Measurements from ENCODE around the gene C11orf68. TPM values are rescaled to one million over a fixed set of nuclear protein-coding genes. Genes with fewer than 3 reads are reported as not detected.

The C11orf68 gene
- total RNA-seq, 6 donors from 2014 or later: 11.5 to 42.4 (median 24.3) TPM

DNA sequence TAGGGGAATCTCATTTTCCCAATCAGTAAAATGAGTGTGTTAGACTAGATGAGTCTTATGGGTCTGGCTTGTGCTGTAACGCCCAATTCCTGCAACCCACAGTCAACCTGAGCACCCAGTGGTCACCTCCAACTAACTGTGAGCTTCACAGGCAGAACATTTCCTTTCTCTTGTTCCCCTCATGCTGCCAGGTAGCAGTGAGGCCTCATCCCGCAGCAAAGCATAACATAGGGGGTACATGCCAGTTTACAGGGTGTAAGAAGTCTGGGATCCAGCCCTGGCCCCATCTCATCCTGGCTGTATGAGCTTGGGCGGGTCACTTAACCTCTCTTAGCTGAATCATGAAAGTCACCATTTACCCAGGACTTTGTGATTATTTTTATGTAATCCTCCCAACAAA is 50.0 kb downstream of the C11orf68 start:
- no peak overlapping the region for H3K27ac ChIP-seq
- H3K9me3 ChIP-seq: no peaks in the 10 kb centered on the region
- no peaks in the 10 kb centered on the region for H3K27me3 ChIP-seq
- peaks cover 16 to 68% (median 36%) of the 10 kb centered on the region in 4 donors for H3K36me3 ChIP-seq
- WGBS, 2 donors: 91 to 93% methylated on average over 3 of the region's 3 CpGs
- H3K4me3 ChIP-seq: no peak overlapping the region
- TF ChIP-seq POLR2AphosphoS5 (IDR thresholded peaks at IDR 0.05): no peak
- no peak for TF ChIP-seq POLR2A (IDR thresholded peaks at IDR 0.05)
- TF ChIP-seq EP300 (IDR thresholded peaks at IDR 0.05): no peak
- TF ChIP-seq, protein P1, sequence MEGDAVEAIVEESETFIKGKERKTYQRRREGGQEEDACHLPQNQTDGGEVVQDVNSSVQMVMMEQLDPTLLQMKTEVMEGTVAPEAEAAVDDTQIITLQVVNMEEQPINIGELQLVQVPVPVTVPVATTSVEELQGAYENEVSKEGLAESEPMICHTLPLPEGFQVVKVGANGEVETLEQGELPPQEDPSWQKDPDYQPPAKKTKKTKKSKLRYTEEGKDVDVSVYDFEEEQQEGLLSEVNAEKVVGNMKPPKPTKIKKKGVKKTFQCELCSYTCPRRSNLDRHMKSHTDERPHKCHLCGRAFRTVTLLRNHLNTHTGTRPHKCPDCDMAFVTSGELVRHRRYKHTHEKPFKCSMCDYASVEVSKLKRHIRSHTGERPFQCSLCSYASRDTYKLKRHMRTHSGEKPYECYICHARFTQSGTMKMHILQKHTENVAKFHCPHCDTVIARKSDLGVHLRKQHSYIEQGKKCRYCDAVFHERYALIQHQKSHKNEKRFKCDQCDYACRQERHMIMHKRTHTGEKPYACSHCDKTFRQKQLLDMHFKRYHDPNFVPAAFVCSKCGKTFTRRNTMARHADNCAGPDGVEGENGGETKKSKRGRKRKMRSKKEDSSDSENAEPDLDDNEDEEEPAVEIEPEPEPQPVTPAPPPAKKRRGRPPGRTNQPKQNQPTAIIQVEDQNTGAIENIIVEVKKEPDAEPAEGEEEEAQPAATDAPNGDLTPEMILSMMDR (IDR thresholded peaks at IDR 0.05): no peak
- DNase-seq (no peak), ATAC-seq (ENCODE audit: low FRiP score in 2 of 2) (no peak)
- H3K4me1 ChIP-seq: peaks cover 15 to 33% (median 26%) of the 10 kb centered on the region in 4 donors

- Histone ChIP-seq H3K36me3 (peaks cover 16 to 76% (median 43%) of the 10 kb centered on the region in 4 donors), H3K4me1 (peaks cover 12 to 35% (median 22%) of the 10 kb centered on the region in 4 donors), H3K9me3 (no peaks in the 10 kb centered on the region), H3K4me3 (no peak overlapping the region), H3K27ac (no peak overlapping the region), H3K27me3 (no peaks in the 10 kb centered on the region)
- no peak for TF ChIP-seq EP300 (IDR thresholded peaks at IDR 0.05)
- TF ChIP-seq POLR2A (IDR thresholded peaks at IDR 0.05): no peak
- TF ChIP-seq, protein P1 (IDR thresholded peaks at IDR 0.05): no peak
- TF ChIP-seq POLR2AphosphoS5 (IDR thresholded peaks at IDR 0.05): no peak
- WGBS, 2 donors: 95 to 96% methylated on average over 16 to 19 of the region's 19 CpGs
- ATAC-seq (ENCODE audit: low FRiP score in 2 of 2) (no peak), DNase-seq (peak in 1 of 2 donors; percentile 52)
Observed at GRCh38 chr11:65868076-65868667, 50.7 kb downstream of the C11orf68 start.

GRCh38 chr11:65867284-65868071 is 51.4 kb downstream of the C11orf68 start:
- peaks cover 12 to 32% (median 19%) of the 10 kb centered on the region in 4 donors for H3K4me1 ChIP-seq

More at GRCh38 chr11:65867284-65868071, 51.4 kb downstream of the C11orf68 start:
- ATAC-seq (ENCODE audit: low FRiP score in 2 of 2) (no peak), DNase-seq (peak in 1 of 2 donors; percentile 86)
- Histone ChIP-seq H3K27me3 (no peaks in the 10 kb centered on the region), H3K27ac (no peak overlapping the region), H3K36me3 (peaks cover 16 to 83% (median 49%) of the 10 kb centered on the region in 4 donors), H3K4me3 (no peak overlapping the region), H3K9me3 (no peaks in the 10 kb centered on the region)
- TF ChIP-seq POLR2AphosphoS5 (IDR thresholded peaks at IDR 0.05): no peak
- TF ChIP-seq EP300 (IDR thresholded peaks at IDR 0.05): no peak
- TF ChIP-seq, protein P1 (IDR thresholded peaks at IDR 0.05): no peak
- TF ChIP-seq POLR2A (IDR thresholded peaks at IDR 0.05): no peak
- WGBS, 2 donors: 67 to 70% methylated on average over 29 of the region's 29 CpGs

Other genes with a start within 250 kb of the C11orf68 start
- 100 to 1,000 TPM in 1 of 6 donors, 10 to 100 TPM in 5; 44.0 to 102 (median 88.4) TPM for gene KAT5, start 206.8 kb downstream of the C11orf68 start, total RNA-seq
- gene RNASEH2C, start 198.3 kb downstream of the C11orf68 start, total RNA-seq: 10 to 100 TPM; 35.0 to 81.7 (median 49.1) TPM
- 10 to 100 TPM; 24.8 to 66.0 (median 46.8) TPM for gene AP5B1, start 138.1 kb downstream of the C11orf68 start, total RNA-seq
- gene OVOL1, start 132.0 kb downstream of the C11orf68 start, total RNA-seq: 1 to 10 TPM in 2 of 6 donors, under 1 TPM in 4; under 0.01 to 2.2 (median 0.77) TPM
- under 1 TPM in 2 of 6 donors, not detected in 4; 0.37 to 0.69 TPM for gene SNX32, start 85.1 kb downstream of the C11orf68 start, total RNA-seq
- gene CFL1, start 60.9 kb downstream of the C11orf68 start, total RNA-seq: 100 to 1,000 TPM; 358 to 813 (median 768) TPM
- gene MUS81, start 58.6 kb downstream of the C11orf68 start, total RNA-seq: 100 to 1,000 TPM in 1 of 6 donors, 10 to 100 TPM in 5; 41.5 to 182 (median 53.3) TPM
- gene EFEMP2, start 46.3 kb downstream of the C11orf68 start, total RNA-seq: 10 to 100 TPM; 28.8 to 79.6 (median 65.3) TPM
- 10 to 100 TPM in 3 of 6 donors, 1 to 10 TPM in 3; 2.1 to 20.7 (median 11.4) TPM for gene CTSW, start 39.2 kb downstream of the C11orf68 start, total RNA-seq
- gene FIBP, start 30.6 kb downstream of the C11orf68 start, total RNA-seq: 10 to 100 TPM; 46.8 to 77.7 (median 57.0) TPM
- 10 to 100 TPM; 19.9 to 69.7 (median 37.2) TPM for gene CCDC85B, start 28.4 kb downstream of the C11orf68 start, total RNA-seq
- 10 to 100 TPM in 3 of 6 donors, 1 to 10 TPM in 3; 1.8 to 16.9 (median 8.2) TPM for gene FOSL1, start 18.7 kb downstream of the C11orf68 start, total RNA-seq
- gene DRAP1, start 364 bp upstream of the C11orf68 start, total RNA-seq: 100 to 1,000 TPM in 1 of 6 donors, 10 to 100 TPM in 5; 60.3 to 111 (median 80.0) TPM
- gene TSGA10IP, start 26.4 kb upstream of the C11orf68 start, total RNA-seq: under 1 TPM in 2 of 6 donors, not detected in 4; 0.17 to 0.92 TPM
- 100 to 1,000 TPM in 2 of 6 donors, 10 to 100 TPM in 4; 44.4 to 201 (median 71.4) TPM for gene SART1, start 42.7 kb upstream of the C11orf68 start, total RNA-seq
- gene EIF1AD, start 83.1 kb upstream of the C11orf68 start, total RNA-seq: 10 to 100 TPM; 22.8 to 37.4 (median 30.1) TPM
- gene BANF1, start 83.4 kb upstream of the C11orf68 start, total RNA-seq: 100 to 1,000 TPM in 2 of 6 donors, 10 to 100 TPM in 4; 32.5 to 201 (median 53.8) TPM
- gene CST6, start 92.9 kb upstream of the C11orf68 start, total RNA-seq: 10 to 100 TPM; 12.6 to 68.1 (median 30.5) TPM
- gene CATSPER1, start 107.4 kb upstream of the C11orf68 start, total RNA-seq: 1 to 10 TPM in 4 of 6 donors, under 1 TPM in 1, not detected in 1; 0.79 to 6.1 (median 3.0) TPM
- 1 to 10 TPM in 1 of 6 donors, not detected in 5; 2.4 TPM for gene GAL3ST3, start 130.1 kb upstream of the C11orf68 start, total RNA-seq
- gene SF3B2, start 133.3 kb upstream of the C11orf68 start, total RNA-seq: 100 to 1,000 TPM; 142 to 193 (median 173) TPM
- 100 to 1,000 TPM in 1 of 6 donors, 10 to 100 TPM in 5; 39.8 to 123 (median 51.1) TPM for gene PACS1, start 151.2 kb upstream of the C11orf68 start, total RNA-seq

Measured in upper lobe of left lung (tissue), 6 donors.